Hepatocyte (in vitro differentiated cells): ENCODE results near the gene PLEKHA4. TPM values are rescaled to one million over a fixed set of nuclear protein-coding genes. Genes with fewer than 3 reads are reported as not detected.

Source experiments
- DNase-seq: peaks from one replicate; pipeline ENCODE4 v3.0.0-alpha.2; 2016; ENCODE audit warnings: low spot score
- H2AFZ ChIP-seq: fragments of 200-600 bp; sonication (generic); 2 replicates; pipeline ENCODE4 v1.6.0; 2016; ENCODE audit warnings: antibody characterized with exemption, mild to moderate bottlenecking
- H3K27ac ChIP-seq: fragments of 200-600 bp; sonication (generic); 2 replicates; pipeline ENCODE4 v1.5.1; 2016; ENCODE audit warnings: mild to moderate bottlenecking
- H3K27me3 ChIP-seq: fragments of 200-600 bp; sonication (generic); 2 replicates; pipeline ENCODE4 v1.6.1; 2016
- H3K36me3 ChIP-seq: fragments of 200-600 bp; sonication (generic); replicated peaks from 2 replicates; pipeline ENCODE4 v1.5.1; 2016; ENCODE audit warnings: low read depth; ENCODE audit not compliant: insufficient read depth
- H3K4me1 ChIP-seq: fragments of 200-600 bp; sonication (generic); 2 replicates; pipeline ENCODE4 v1.5.1; 2016; ENCODE audit warnings: mild to moderate bottlenecking, moderate library complexity; ENCODE audit not compliant: insufficient read depth
- H3K4me2 ChIP-seq: fragments of 200-600 bp; sonication (generic); 2 replicates; pipeline ENCODE4 v1.6.0; 2016
- H3K4me3 ChIP-seq: fragments of 200-600 bp; sonication (generic); 2 replicates; pipeline ENCODE4 v1.5.1; 2016; ENCODE audit warnings: mild to moderate bottlenecking
- H3K79me2 ChIP-seq: fragments of 200-600 bp; sonication (generic); 2 replicates; pipeline ENCODE4 v1.6.0; 2017; ENCODE audit warnings: mild to moderate bottlenecking
- H3K9me2 ChIP-seq: fragments of 200-600 bp; sonication (generic); replicated peaks from 2 replicates; pipeline ENCODE4 v1.6.0; 2017; ENCODE audit warnings: mild to moderate bottlenecking; ENCODE audit not compliant: insufficient read depth
- H3K9me3 ChIP-seq: fragments of 200-600 bp; sonication (generic); 2 replicates; pipeline ENCODE4 v1.5.1; 2016; ENCODE audit warnings: low read depth, mild to moderate bottlenecking
- H4K20me1 ChIP-seq: fragments of 200-600 bp; sonication (generic); 2 replicates; pipeline ENCODE4 v1.6.0; 2016; ENCODE audit warnings: mild to moderate bottlenecking; ENCODE audit not compliant: insufficient read depth, poor library complexity, severe bottlenecking
- CTCF ChIP-seq: fragments of 200-600 bp; sonication (generic); IDR thresholded peaks from 2 replicates; pipeline ENCODE4 v1.5.1; 2016; ENCODE audit warnings: antibody characterized with exemption, mild to moderate bottlenecking; ENCODE audit not compliant: poor library complexity
- EZH2 ChIP-seq: fragments of 200-600 bp; sonication (generic); IDR thresholded peaks from 2 replicates; pipeline ENCODE4 v1.6.1; 2016; ENCODE audit warnings: antibody characterized with exemption, mild to moderate bottlenecking, borderline replicate concordance
- EZH2phosphoT487 ChIP-seq: fragments of 200-600 bp; sonication (generic); IDR thresholded peaks from one replicate; pipeline ENCODE4 v1.6.1; 2018; ENCODE audit warnings: antibody characterized with exemption, mild to moderate bottlenecking, low read depth, moderate library complexity; ENCODE audit not compliant: unreplicated experiment, severe bottlenecking
- WGBS: methylation state at CpG from one replicate; pipeline ENCODE4 v1.1.6; 2016; ENCODE audit warnings: low lambda C conversion rate; ENCODE audit errors: missing lambda C conversion rate; 5-methylcytosine and 5-hydroxymethylcytosine counted together
- polyA plus RNA-seq: library from polyadenylated mRNA; unstranded; fragments of >200 nt; fragmentation: Nextera tagmentation; extraction: Ambion mirVana; gene quantifications from 2 replicates; pipeline ENCODE4 v1.2.1, GENCODE V29; 2016
- total RNA-seq: library from RNA; depleted of rRNA; stranded (reverse); fragments of >200 nt; gene quantifications from 2 replicates; pipeline ENCODE4 v1.2.3, GENCODE V29; 2014

The PLEKHA4 gene
- total and polyA plus RNA-seq, 2 experiments from 2014 or later, result 7.3 to 15.1 TPM

GRCh38 chr19:48861313-48861712 is 7.1 kb downstream of the PLEKHA4 start:
- Histone ChIP-seq H3K9me2 (no peaks in the 10 kb centered on the region), H3K36me3 (no peaks in the 10 kb centered on the region), H3K4me1 (peaks cover 2% of the 10 kb centered on the region), H3K27me3 (no peaks in the 10 kb centered on the region), H3K4me3 (no peak overlapping the region), H3K27ac (no peak overlapping the region), H3K79me2 (peaks cover 10% of the 10 kb centered on the region), H3K4me2 (no peak overlapping the region), H4K20me1 (no peaks in the 10 kb centered on the region), H2AFZ (no peak overlapping the region), H3K9me3 (no peaks in the 10 kb centered on the region)
- DNase-seq, result no peak
- WGBS, result 94% methylated on average over 17 of the region's 18 CpGs
- no peak for TF ChIP-seq EZH2
- TF ChIP-seq EZH2phosphoT487, result no peak
- no peak for TF ChIP-seq CTCF

GRCh38 chr19:48859711-48860572 is 8.5 kb downstream of the PLEKHA4 start:
- no peaks in the 10 kb centered on the region for H3K36me3 ChIP-seq
- H2AFZ ChIP-seq, result no peak overlapping the region
- no peaks in the 10 kb centered on the region for H3K9me3 ChIP-seq
- 94% methylated on average over 30 of the region's 30 CpGs for WGBS
- no peaks in the 10 kb centered on the region for H3K4me1 ChIP-seq
- TF ChIP-seq EZH2, result no peak
- no peak overlapping the region for H3K27ac ChIP-seq
- no peaks in the 10 kb centered on the region for H4K20me1 ChIP-seq
- no peaks in the 10 kb centered on the region for H3K9me2 ChIP-seq
- H3K79me2 ChIP-seq, result no peaks in the 10 kb centered on the region
- no peaks in the 10 kb centered on the region for H3K27me3 ChIP-seq
- no peak for DNase-seq
- no peak overlapping the region for H3K4me2 ChIP-seq
- no peak overlapping the region for H3K4me3 ChIP-seq

DNA sequence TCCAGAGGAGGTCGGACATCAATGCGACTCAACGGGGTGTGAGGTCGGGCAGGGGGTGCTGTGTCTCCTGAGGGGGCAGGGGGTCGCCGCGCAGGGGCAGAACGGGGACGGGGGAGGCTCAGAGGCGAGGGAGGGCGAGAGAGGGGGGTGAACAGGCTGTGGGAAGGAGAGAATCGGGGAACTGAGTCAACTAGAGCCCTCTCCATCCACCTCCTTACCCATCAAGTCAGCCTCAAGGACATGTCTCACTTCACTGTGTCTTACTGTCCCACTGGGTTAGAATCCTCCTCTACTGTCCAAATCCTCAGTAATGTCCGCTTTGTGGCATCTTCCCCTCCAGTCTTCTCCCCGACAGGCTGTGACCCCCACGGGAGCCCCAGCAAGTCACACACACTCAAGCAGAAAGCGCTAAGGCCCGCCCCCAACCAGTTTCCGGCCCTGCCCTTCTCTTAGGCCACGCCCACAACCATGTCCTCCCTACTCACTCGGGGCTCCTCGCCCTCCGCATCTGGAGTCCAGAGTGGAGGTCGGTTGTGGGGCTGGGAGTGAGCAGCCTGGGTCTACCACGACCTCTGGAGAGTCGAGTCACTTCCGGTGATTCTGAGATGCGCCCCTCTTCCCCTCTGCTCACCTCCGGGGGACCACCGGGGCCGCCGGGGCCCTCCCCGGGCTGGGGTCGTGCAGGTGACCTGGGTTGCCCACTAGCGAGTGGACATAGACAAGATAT is 9.3 kb downstream of the PLEKHA4 start:
- TF ChIP-seq EZH2phosphoT487 (no peak), CTCF (no peak), EZH2 (no peak)
- Histone ChIP-seq H3K9me2 (no peaks in the 10 kb centered on the region), H3K4me3 (no peak overlapping the region), H3K79me2 (no peaks in the 10 kb centered on the region), H3K27me3 (no peaks in the 10 kb centered on the region), H3K4me1 (no peaks in the 10 kb centered on the region), H4K20me1 (no peaks in the 10 kb centered on the region), H3K9me3 (no peaks in the 10 kb centered on the region), H3K36me3 (no peaks in the 10 kb centered on the region), H3K27ac (no peak overlapping the region), H3K4me2 (no peak overlapping the region), H2AFZ (no peak overlapping the region)
- no peak for DNase-seq
- 93% methylated on average over 26 of the region's 34 CpGs for WGBS

- Histone ChIP-seq H2AFZ (no peak overlapping the region), H4K20me1 (no peaks in the 10 kb centered on the region), H3K79me2 (no peaks in the 10 kb centered on the region), H3K27me3 (no peaks in the 10 kb centered on the region), H3K27ac (no peak overlapping the region), H3K4me3 (no peak overlapping the region), H3K9me3 (no peaks in the 10 kb centered on the region), H3K36me3 (no peaks in the 10 kb centered on the region), H3K4me2 (no peak overlapping the region), H3K4me1 (no peaks in the 10 kb centered on the region), H3K9me2 (no peaks in the 10 kb centered on the region)
- WGBS, result 85% methylated on average over 6 of the region's 6 CpGs
- no peak for TF ChIP-seq EZH2phosphoT487
- TF ChIP-seq CTCF, result no peak
- TF ChIP-seq EZH2, result no peak
- no peak for DNase-seq
Observed at GRCh38 chr19:48856921-48857320, 11.5 kb downstream of the PLEKHA4 start.
